Esophagus muscularis mucosa (tissue), 4 donors: Measurements from ENCODE around the gene ATP13A2. TPM values are rescaled to one million over a fixed set of nuclear protein-coding genes. Genes with fewer than 3 reads are reported as not detected.

Source experiments
- DNase-seq: peaks from one replicate; pipeline ENCODE4 v3.0.0-alpha.2; 2017; ENCODE audit errors: extremely low spot score
- H3K27ac ChIP-seq, 4 donors: fragments of 200-600 bp; sonication (generic); replicated peaks in 1 of 4; 1 replicate in 3 of 4; 2 replicates in 1 of 4; pipeline ENCODE4 v1.5.1; 2016 to 2019; ENCODE audit warnings: mild to moderate bottlenecking in 1 of 4
- H3K27me3 ChIP-seq, 4 donors: fragments of 200-600 bp; sonication (generic); one replicate each; pipeline versions ENCODE4 v1.5.1 to v1.6.0; 2016 to 2019
- H3K36me3 ChIP-seq, 4 donors: fragments of 200-600 bp; sonication (generic); one replicate each; pipeline ENCODE4 v1.5.1; 2016 to 2019
- H3K4me1 ChIP-seq, 4 donors: fragments of 200-600 bp; sonication (generic); one replicate each; pipeline ENCODE4 v1.5.1; 2016 to 2019
- H3K4me3 ChIP-seq, 4 donors: fragments of 200-600 bp; sonication (generic); 1 replicate in 2 of 4; 2 replicates in 2 of 4; pipeline ENCODE4 v1.5.1; 2016 to 2019; ENCODE audit warnings: mild to moderate bottlenecking in 4 of 4, moderate library complexity in 1 of 4
- H3K9me3 ChIP-seq, 4 donors: fragments of 200-600 bp; sonication (generic); 1 replicate in 3 of 4; 2 replicates in 1 of 4; pipeline ENCODE4 v1.5.1; 2016 to 2019
- EP300 ChIP-seq: sonication (generic); formaldehyde crosslinking; IDR thresholded peaks from one replicate; pipeline ENCODE4 v1.6.1; 2017; ENCODE audit warnings: antibody characterized with exemption
- POLR2A ChIP-seq: fragments of 450-650 bp; IDR thresholded peaks from one replicate; pipeline ENCODE4 v1.6.1; 2017; ENCODE audit warnings: antibody characterized with exemption, moderate library complexity, mild to moderate bottlenecking, low read depth
- POLR2AphosphoS5 ChIP-seq, 2 donors: sonication (generic); formaldehyde crosslinking; IDR thresholded peaks; one replicate each; pipeline ENCODE4 v1.6.1; 2017; ENCODE audit warnings: antibody characterized with exemption in 2 of 2
- WGBS: methylation state at CpG from one replicate; pipeline ENCODE4 v1.1.5; 2018; 5-methylcytosine and 5-hydroxymethylcytosine counted together
- intact Hi-C: fragments of 100-400 bp; cut with DNase I; formaldehyde crosslinking; loops from one replicate; pipeline ENCODE4 v1.15.1; 2023
- total RNA-seq, 4 donors: library from RNA; depleted of rRNA; stranded (reverse); fragments of >200 nt; gene quantifications; one replicate each; pipeline versions ENCODE4 v1.1.0 to v1.2.1, GENCODE V29; 2016
- TF ChIP-seq, protein P1 (sequence below), 3 experiments: fragments of 200-600 bp in 2 of 3; fragments of 450-650 bp in 1 of 3; sonication (generic) in 2 of 3; IDR thresholded peaks; one replicate each; pipeline ENCODE4 v1.5.1; 2017 to 2019; ENCODE audit warnings: antibody characterized with exemption in 3 of 3, mild to moderate bottlenecking in 2 of 3, moderate library complexity in 1 of 3

Gene ATP13A2
- total RNA-seq, 4 donors from 2014 or later, result 16.1 to 30.8 (median 23.2) TPM

DNA sequence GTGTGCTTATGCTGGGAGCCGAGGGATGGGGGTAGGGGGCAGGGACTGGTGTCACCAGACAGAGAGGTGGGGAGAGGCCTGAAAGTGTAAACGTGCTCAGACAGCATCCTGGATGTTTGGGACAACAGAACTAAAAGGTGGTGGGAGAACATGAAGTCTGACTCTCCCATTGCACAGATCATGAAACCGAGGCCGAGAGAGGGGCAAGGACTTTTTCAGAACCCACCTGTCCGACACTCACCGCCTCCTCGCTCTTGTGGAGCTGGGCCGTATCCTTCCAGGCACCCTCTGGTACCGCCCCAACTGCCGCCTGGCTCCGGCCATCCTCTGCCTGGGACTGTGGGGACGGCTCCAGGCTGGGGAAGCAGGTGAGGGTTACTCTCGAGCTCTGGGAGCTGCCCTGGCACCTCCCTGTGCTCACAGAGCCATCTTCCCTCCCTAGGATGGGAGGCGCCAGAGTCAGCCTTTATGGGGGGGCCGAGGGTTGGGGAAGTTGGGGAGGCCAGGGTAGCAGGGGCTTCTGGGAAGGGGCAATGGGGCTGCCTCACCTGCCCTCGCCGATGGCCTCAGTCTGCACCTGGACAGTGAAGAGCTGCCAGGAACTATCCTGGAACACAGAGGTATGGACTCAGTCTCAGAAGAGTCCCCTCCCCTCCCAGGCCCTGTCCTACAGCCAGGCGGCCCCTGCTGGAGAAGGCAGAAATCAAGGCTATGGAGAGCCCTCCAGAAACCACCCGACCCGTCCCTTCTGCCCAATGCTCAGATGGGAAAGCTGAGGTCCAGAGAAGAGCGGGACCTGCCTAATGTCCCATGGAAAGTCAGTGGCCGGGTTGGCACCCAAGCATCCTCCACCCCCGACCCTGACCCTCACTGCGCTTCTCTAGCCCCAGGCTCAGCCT lies 7.0 kb downstream of the ATP13A2 start:
- Histone ChIP-seq H3K36me3 (peaks cover 35 to 69% (median 59%) of the 10 kb centered on the region in 4 donors), H3K9me3 (no peaks in the 10 kb centered on the region), H3K27ac (no peak overlapping the region), H3K27me3 (no peaks in the 10 kb centered on the region), H3K4me1 (peaks cover 4 to 5% (median 4%) of the 10 kb centered on the region in 4 donors), H3K4me3 (no peak overlapping the region)
- TF ChIP-seq POLR2AphosphoS5 (IDR thresholded peaks at IDR 0.05) (no peak), EP300 (no peak), POLR2A (no peak)
- TF ChIP-seq, protein P1, sequence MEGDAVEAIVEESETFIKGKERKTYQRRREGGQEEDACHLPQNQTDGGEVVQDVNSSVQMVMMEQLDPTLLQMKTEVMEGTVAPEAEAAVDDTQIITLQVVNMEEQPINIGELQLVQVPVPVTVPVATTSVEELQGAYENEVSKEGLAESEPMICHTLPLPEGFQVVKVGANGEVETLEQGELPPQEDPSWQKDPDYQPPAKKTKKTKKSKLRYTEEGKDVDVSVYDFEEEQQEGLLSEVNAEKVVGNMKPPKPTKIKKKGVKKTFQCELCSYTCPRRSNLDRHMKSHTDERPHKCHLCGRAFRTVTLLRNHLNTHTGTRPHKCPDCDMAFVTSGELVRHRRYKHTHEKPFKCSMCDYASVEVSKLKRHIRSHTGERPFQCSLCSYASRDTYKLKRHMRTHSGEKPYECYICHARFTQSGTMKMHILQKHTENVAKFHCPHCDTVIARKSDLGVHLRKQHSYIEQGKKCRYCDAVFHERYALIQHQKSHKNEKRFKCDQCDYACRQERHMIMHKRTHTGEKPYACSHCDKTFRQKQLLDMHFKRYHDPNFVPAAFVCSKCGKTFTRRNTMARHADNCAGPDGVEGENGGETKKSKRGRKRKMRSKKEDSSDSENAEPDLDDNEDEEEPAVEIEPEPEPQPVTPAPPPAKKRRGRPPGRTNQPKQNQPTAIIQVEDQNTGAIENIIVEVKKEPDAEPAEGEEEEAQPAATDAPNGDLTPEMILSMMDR (IDR thresholded peaks at IDR 0.05), result no peak
- DNase-seq, result no peak
- intact Hi-C loops, result no loop called here
- WGBS, result 90% methylated on average over 23 of the region's 24 CpGs

DNA sequence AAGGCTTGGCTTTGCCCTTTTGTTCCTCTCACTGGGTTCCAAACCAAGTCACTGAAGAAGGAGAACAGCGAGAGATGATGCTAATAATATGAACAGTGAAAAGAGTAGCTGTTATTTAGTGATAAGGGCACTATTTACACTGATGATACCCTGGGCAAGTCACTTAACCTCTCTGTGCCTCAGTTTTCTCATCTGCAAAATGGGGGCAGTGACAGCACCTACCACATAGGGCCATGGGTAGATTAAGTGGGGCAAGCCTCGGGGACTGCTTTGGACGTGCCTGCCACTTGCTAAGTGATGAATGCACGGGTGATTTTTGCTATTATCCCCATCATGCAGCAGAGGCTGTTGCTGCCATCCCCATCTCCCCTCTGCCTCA lies 9.2 kb downstream of the ATP13A2 start:
- H3K4me3 ChIP-seq, result no peak overlapping the region
- no peaks in the 10 kb centered on the region for H3K27me3 ChIP-seq
- no peak overlapping the region for H3K27ac ChIP-seq
- H3K36me3 ChIP-seq, result peaks cover 51 to 89% (median 79%) of the 10 kb centered on the region in 4 donors
- no peak for DNase-seq
- TF ChIP-seq, protein P1 (IDR thresholded peaks at IDR 0.05), result no peak
- TF ChIP-seq POLR2A (no peak), EP300 (no peak), POLR2AphosphoS5 (IDR thresholded peaks at IDR 0.05) (no peak)
- intact Hi-C loops, result no loop called here
- no peaks in the 10 kb centered on the region for H3K4me1 ChIP-seq
- H3K9me3 ChIP-seq, result no peaks in the 10 kb centered on the region
- 90% methylated on average over 4 of the region's 4 CpGs for WGBS

GRCh38 chr1:17001760-17002523 lies 9.8 kb downstream of the ATP13A2 start:
- no peaks in the 10 kb centered on the region for H3K4me1 ChIP-seq
- TF ChIP-seq EP300 (no peak), POLR2A (no peak), POLR2AphosphoS5 (IDR thresholded peaks at IDR 0.05) (no peak)
- TF ChIP-seq, protein P1 (IDR thresholded peaks at IDR 0.05), result no peak
- peaks cover 53 to 95% (median 85%) of the 10 kb centered on the region in 4 donors for H3K36me3 ChIP-seq
- no peaks in the 10 kb centered on the region for H3K9me3 ChIP-seq
- no peak overlapping the region for H3K4me3 ChIP-seq
- no peaks in the 10 kb centered on the region for H3K27me3 ChIP-seq
- no peak for DNase-seq
- H3K27ac ChIP-seq, result no peak overlapping the region
- intact Hi-C loops, result no loop called here
- WGBS, result 96% methylated on average over 11 of the region's 19 CpGs

DNA sequence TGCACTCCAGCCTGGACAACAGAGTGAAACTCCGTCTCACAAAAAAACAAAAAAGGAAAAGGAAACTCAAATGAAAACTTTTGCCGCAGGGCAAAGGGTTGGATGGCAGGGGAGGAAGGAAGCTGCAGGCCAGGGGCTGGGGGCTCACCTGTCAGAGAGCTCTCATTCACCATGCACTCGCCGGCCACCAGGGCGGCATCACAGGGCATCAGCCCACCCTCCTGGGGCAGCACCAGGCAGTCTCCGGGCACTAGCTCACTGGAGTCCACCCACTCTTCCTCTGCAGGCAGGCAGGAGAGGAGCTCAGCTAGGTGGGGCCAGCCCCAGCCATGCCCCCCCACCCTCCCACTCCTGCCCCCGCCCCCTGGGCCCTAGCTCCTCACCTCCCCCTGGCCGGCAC lies 11.9 kb downstream of the ATP13A2 start:
- WGBS, result 96% methylated on average over 8 of the region's 8 CpGs
- H3K9me3 ChIP-seq, result no peaks in the 10 kb centered on the region
- H3K4me3 ChIP-seq, result no peak overlapping the region
- no peak for DNase-seq
- H3K27ac ChIP-seq, result no peak overlapping the region
- H3K27me3 ChIP-seq, result no peaks in the 10 kb centered on the region
- H3K36me3 ChIP-seq, result peaks cover 60 to 98% (median 94%) of the 10 kb centered on the region in 4 donors
- no peaks in the 10 kb centered on the region for H3K4me1 ChIP-seq
- TF ChIP-seq POLR2AphosphoS5 (IDR thresholded peaks at IDR 0.05) (no peak), POLR2A (no peak), EP300 (no peak)
- TF ChIP-seq, protein P1 (IDR thresholded peaks at IDR 0.05), result no peak
- intact Hi-C loops, result no loop called here
